ENCODE measurements around the gene EPN1.

- TF ChIP-seq JUND (CRISPR knock-in tag; IDR thresholded peaks at IDR 0.05) (no peak), SUZ12 (IDR thresholded peaks at IDR 0.05; ENCODE audit: low read depth, low read length) (no peak), SATB2 (CRISPR knock-in tag; IDR thresholded peaks at IDR 0.05) (no peak), RAD51 (IDR thresholded peaks at IDR 0.05; ENCODE audit: borderline replicate concordance) (no peak), ZHX1 (CRISPR knock-in tag; IDR thresholded peaks at IDR 0.05; ENCODE audit: low read depth) (peak; percentile 76), CEBPB (IDR thresholded peaks at IDR 0.05; ENCODE audit: borderline replicate concordance, low read depth, low read length) (no peak), SMYD3 (CRISPR knock-in tag; IDR thresholded peaks at IDR 0.05) (no peak), SP1 (IDR thresholded peaks at IDR 0.05) (no peak), SP1 (CRISPR knock-in tag; IDR thresholded peaks at IDR 0.05) (peak; percentile 72), MLLT10 (CRISPR knock-in tag; IDR thresholded peaks at IDR 0.05) (no peak), RELA (CRISPR knock-in tag; IDR thresholded peaks at IDR 0.05) (no peak), ZFP36L2 (CRISPR knock-in tag; IDR thresholded peaks at IDR 0.05) (0 out of 2 replicates have a peak, but pooled peaks have one; percentile 20), TP53 (CRISPR knock-in tag; conservative IDR thresholded peaks at IDR 0.05) (no peak)
These were observed 21.2 kb upstream of the EPN1 start for GRCh38 chr19:55653651-55654322.
